B cell (primary cell): ENCODE data around the gene CDK5RAP3. TPM values are rescaled to one million over a fixed set of nuclear protein-coding genes. Genes with fewer than 3 reads are reported as not detected.

ENCODE experiments used
- ATAC-seq: fragments of 200-7000 bp; cut with Tn5 transposase; one replicate; pipeline ENCODE4 v1.10.0; 2021; ENCODE audit warnings: low read depth, mild to moderate bottlenecking, moderate number of reproducible peaks, moderate library complexity
- CTCF ChIA-PET: fragments of 350-600 bp; sonication (Branson Sonifier 250); formaldehyde crosslinking; loops from one replicate; lab custom pipeline; 2021; ENCODE audit warnings: antibody characterized with exemption, inconsistent platforms; lab: Charles Lee
- POLR2A ChIA-PET: fragments of 350-600 bp; sonication (Branson Sonifier 250); formaldehyde crosslinking; loops from one replicate; lab custom pipeline; 2021; ENCODE audit warnings: antibody characterized with exemption; lab: Charles Lee
- DNase-seq: peaks from one replicate; pipeline ENCODE4 v3.0.0; 2013
- H2AFZ ChIP-seq: 2 replicates; pipeline ENCODE4 v1.6.1; 2012; ENCODE audit warnings: mild to moderate bottlenecking, low read depth, low read length; ENCODE audit not compliant: insufficient read depth, poor library complexity, severe bottlenecking
- H3K27ac ChIP-seq, 2 donors: 1 replicate in 1 of 2; 2 replicates in 1 of 2; pipeline ENCODE4 v1.5.1; 2012 to 2013; ENCODE audit warnings: low read length in 2 of 2, mild to moderate bottlenecking in 2 of 2, moderate library complexity in 1 of 2
- H3K27me3 ChIP-seq, 4 experiments: fragments of 200-600 bp in 1 of 4; sonication (generic) in 1 of 4; replicated peaks in 1 of 4; 1 replicate in 2 of 4; 2 replicates in 2 of 4; pipeline versions ENCODE4 v1.6.1 to v1.7.0; 2013 to 2016; ENCODE audit warnings: low read length in 3 of 4, mild to moderate bottlenecking in 2 of 4, mixed read lengths in 1 of 4, moderate library complexity in 1 of 4; ENCODE audit not compliant: insufficient read depth in 4 of 4, control insufficient read depth in 3 of 4; ENCODE audit errors: control extremely low read depth in 1 of 4
- H3K36me3 ChIP-seq, 2 experiments: replicated peaks in 1 of 2; 1 replicate in 1 of 2; 2 replicates in 1 of 2; pipeline versions ENCODE4 v1.6.1 to v1.7.1; 2013; ENCODE audit warnings: low read length in 1 of 2; ENCODE audit not compliant: insufficient read depth in 2 of 2, control insufficient read depth in 1 of 2; ENCODE audit errors: control extremely low read depth in 1 of 2, extremely low read depth in 1 of 2
- H3K4me1 ChIP-seq, 2 donors: fragments of 200-600 bp in 1 of 2; sonication (generic) in 1 of 2; 1 replicate in 1 of 2; 2 replicates in 1 of 2; pipeline versions ENCODE4 v1.5.1 to v1.6.1; 2013 to 2017; ENCODE audit warnings: low read length in 2 of 2; ENCODE audit not compliant: control insufficient read depth in 2 of 2, insufficient read depth in 2 of 2
- H3K4me2 ChIP-seq: replicated peaks from 2 replicates; pipeline ENCODE3; 2012; ENCODE audit warnings: mild to moderate bottlenecking, low read depth, low read length; ENCODE audit not compliant: poor library complexity, severe bottlenecking
- H3K4me3 ChIP-seq, 5 experiments: fragments of 200-600 bp in 1 of 5; sonication (generic) in 1 of 5; 1 replicate in 3 of 5; 2 replicates in 2 of 5; pipeline versions ENCODE4 v1.5.1 to v1.7.0; 2011 to 2016; ENCODE audit warnings: low read length in 4 of 5, mild to moderate bottlenecking in 4 of 5, low read depth in 2 of 5, control low read depth in 1 of 5, moderate library complexity in 1 of 5; ENCODE audit not compliant: insufficient read depth in 1 of 5; ENCODE audit errors: control extremely low read depth in 1 of 5, extremely low read depth in 1 of 5
- H3K79me2 ChIP-seq: fragments of 200-600 bp; sonication (generic); one replicate; pipeline ENCODE4 v1.6.0; 2016; ENCODE audit warnings: low read length; ENCODE audit not compliant: control insufficient read depth, insufficient read depth
- H3K9ac ChIP-seq: fragments of 200-600 bp; sonication (generic); 2 replicates; pipeline ENCODE4 v1.6.1; 2017; ENCODE audit warnings: mild to moderate bottlenecking, low read length, moderate library complexity
- H3K9me3 ChIP-seq, 3 donors: one replicate each; pipeline versions ENCODE4 v1.6.1 to v1.7.1; 2013; ENCODE audit warnings: low read length in 2 of 3; ENCODE audit not compliant: control insufficient read depth in 2 of 3, insufficient read depth in 1 of 3; ENCODE audit errors: control extremely low read depth in 1 of 3
- H4K20me1 ChIP-seq: 2 replicates; pipeline ENCODE4 v1.6.0; 2012; ENCODE audit warnings: mild to moderate bottlenecking, low read length; ENCODE audit not compliant: insufficient read depth, control insufficient read depth, poor library complexity, severe bottlenecking
- H3K27ac Mint-ChIP-seq: one replicate; pipeline ENCODE4 v1.8.0; 2021; ENCODE audit warnings: mixed read lengths
- H3K27me3 Mint-ChIP-seq: one replicate; pipeline ENCODE4 v1.8.0; 2021; ENCODE audit warnings: mixed read lengths
- H3K4me1 Mint-ChIP-seq: one replicate; pipeline ENCODE4 v1.8.0; 2021; ENCODE audit warnings: mixed read lengths
- H3K4me3 Mint-ChIP-seq: one replicate; pipeline ENCODE4 v1.8.0; 2021; ENCODE audit warnings: mixed read lengths
- H3K9me3 Mint-ChIP-seq: one replicate; pipeline ENCODE4 v1.8.0; 2022; ENCODE audit warnings: mixed read lengths; ENCODE audit not compliant: insufficient read depth
- EZH2 ChIP-seq: IDR thresholded peaks from 2 replicates; pipeline ENCODE4 v1.6.1; 2012; ENCODE audit warnings: borderline replicate concordance, low read depth, mild to moderate bottlenecking, moderate library complexity, low read length; ENCODE audit not compliant: insufficient read depth, poor library complexity, severe bottlenecking
- WGBS: methylation state at CpG from one replicate; pipeline ENCODE4 v1.1.5; 2013; ENCODE audit warnings: missing lambda C conversion rate; ENCODE audit not compliant: insufficient coverage; 5-methylcytosine and 5-hydroxymethylcytosine counted together
- intact Hi-C: fragments of 100-400 bp; cut with micrococcal nuclease; formaldehyde crosslinking; loops from one replicate; pipeline ENCODE4 v1.10.0; 2022
- polyA plus RNA-seq: library from polyadenylated mRNA; depleted of rRNA; stranded (reverse); fragments of >200 nt; gene quantifications from 2 replicates; pipeline ENCODE4 v1.2.3, GENCODE V29; 2012
- total RNA-seq, 2 donors: library from RNA; stranded (reverse); fragments of 120-200 nt in 1 of 2; gene quantifications; 1 replicate in 1 of 2; 2 replicates in 1 of 2; pipeline versions ENCODE4 v1.2.3 to v1.2.4, GENCODE V29; 2013 to 2022
- TF ChIP-seq, protein P1 (sequence below): fragments of 200-600 bp; IDR thresholded peaks from one replicate; pipeline ENCODE4 v1.8.0; 2022; ENCODE audit warnings: antibody characterized with exemption, mild to moderate bottlenecking

CDK5RAP3 gene
- total and polyA plus RNA-seq, 2 donors (not counting 1 experiment from before 2014, with no cell fraction given) = 417 to 728 TPM

DNA sequence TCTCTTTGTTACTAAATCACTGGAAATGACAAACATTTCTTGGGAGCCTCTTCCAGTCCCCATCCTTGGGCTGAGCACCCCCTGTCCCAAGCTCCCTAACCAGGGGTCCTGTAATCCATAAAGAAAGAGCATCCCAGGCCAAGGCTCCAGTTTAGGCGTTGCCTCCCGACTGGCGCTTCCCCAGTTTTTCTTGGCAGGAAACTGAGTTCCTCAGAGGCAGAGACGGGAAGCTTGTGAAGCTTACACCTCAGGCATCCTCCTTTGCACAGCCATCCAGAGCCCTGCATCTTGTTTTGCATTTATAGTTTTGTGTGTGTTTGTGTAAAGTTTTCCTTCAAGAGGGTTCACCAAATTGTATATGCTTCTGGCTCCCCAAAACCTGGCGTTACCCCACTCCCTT, 59.6 kb downstream of the CDK5RAP3 start:
- H3K4me1 Mint-ChIP-seq = peaks cover 15% of the 10 kb centered on the region
- WGBS = 83% methylated on average over 4 of the region's 5 CpGs

More for the DNA sequence above, 59.6 kb downstream of the CDK5RAP3 start:
- Mint-ChIP-seq H3K4me3 (no peak overlapping the region), H3K27ac (no peak overlapping the region), H3K9me3 (no peaks in the 10 kb centered on the region), H3K27me3 (peaks cover 22% of the 10 kb centered on the region)
- H3K27ac ChIP-seq = no peak overlapping the region
- H3K4me1 ChIP-seq = peaks cover 12% of the 10 kb centered on the region in 2 donors
- H3K79me2 ChIP-seq = no peaks in the 10 kb centered on the region
- no peak overlapping the region for H3K9ac ChIP-seq
- peaks cover 0 to 27% (median 5%) of the 10 kb centered on the region in 4 experiments for H3K27me3 ChIP-seq
- intact Hi-C loops = no loop called here
- DNase-seq = no peak
- H4K20me1 ChIP-seq = no peaks in the 10 kb centered on the region
- no peak overlapping the region for H2AFZ ChIP-seq
- ChIA-PET POLR2A (no interaction called here), CTCF (interaction anchor here (0.6 to 3.0 kb wide), 10 partner anchors 15 to 102 kb away, joined by 3 to 26 read pairs (median 4); no protein-coding TSS in a partner anchor)
- no peak overlapping the region for H3K4me3 ChIP-seq
- no peaks in the 10 kb centered on the region for H3K9me3 ChIP-seq
- TF ChIP-seq, protein P1, sequence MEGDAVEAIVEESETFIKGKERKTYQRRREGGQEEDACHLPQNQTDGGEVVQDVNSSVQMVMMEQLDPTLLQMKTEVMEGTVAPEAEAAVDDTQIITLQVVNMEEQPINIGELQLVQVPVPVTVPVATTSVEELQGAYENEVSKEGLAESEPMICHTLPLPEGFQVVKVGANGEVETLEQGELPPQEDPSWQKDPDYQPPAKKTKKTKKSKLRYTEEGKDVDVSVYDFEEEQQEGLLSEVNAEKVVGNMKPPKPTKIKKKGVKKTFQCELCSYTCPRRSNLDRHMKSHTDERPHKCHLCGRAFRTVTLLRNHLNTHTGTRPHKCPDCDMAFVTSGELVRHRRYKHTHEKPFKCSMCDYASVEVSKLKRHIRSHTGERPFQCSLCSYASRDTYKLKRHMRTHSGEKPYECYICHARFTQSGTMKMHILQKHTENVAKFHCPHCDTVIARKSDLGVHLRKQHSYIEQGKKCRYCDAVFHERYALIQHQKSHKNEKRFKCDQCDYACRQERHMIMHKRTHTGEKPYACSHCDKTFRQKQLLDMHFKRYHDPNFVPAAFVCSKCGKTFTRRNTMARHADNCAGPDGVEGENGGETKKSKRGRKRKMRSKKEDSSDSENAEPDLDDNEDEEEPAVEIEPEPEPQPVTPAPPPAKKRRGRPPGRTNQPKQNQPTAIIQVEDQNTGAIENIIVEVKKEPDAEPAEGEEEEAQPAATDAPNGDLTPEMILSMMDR = no peak
- TF ChIP-seq EZH2 = no peak
- ATAC-seq = no peak
- no peaks in the 10 kb centered on the region for H3K36me3 ChIP-seq
- H3K4me2 ChIP-seq = no peak overlapping the region

Other genes with a start within 250 kb of the CDK5RAP3 start
- gene TBX21, start 237.9 kb upstream of the CDK5RAP3 start, total RNA-seq = 8.4 and 10.8 TPM in 2 replicates
- 6.1 and 10.8 TPM in 2 replicates for gene TBX21, start 237.9 kb upstream of the CDK5RAP3 start, polyA plus RNA-seq
- gene OSBPL7, start 149.3 kb upstream of the CDK5RAP3 start, total RNA-seq = 51.0 and 52.5 TPM in 2 replicates
- 45.0 and 61.3 TPM in 2 replicates for gene OSBPL7, start 149.3 kb upstream of the CDK5RAP3 start, polyA plus RNA-seq
- 34.8 and 37.4 TPM in 2 replicates for gene MRPL10, start 139.6 kb upstream of the CDK5RAP3 start, total RNA-seq
- gene MRPL10, start 139.6 kb upstream of the CDK5RAP3 start, polyA plus RNA-seq = 32.4 and 39.4 TPM in 2 replicates
- gene LRRC46, start 139.4 kb upstream of the CDK5RAP3 start, total RNA-seq = 2.2 and 2.4 TPM in 2 replicates
- gene LRRC46, start 139.4 kb upstream of the CDK5RAP3 start, polyA plus RNA-seq = 0.69 and 1.6 TPM in 2 replicates
- gene SCRN2, start 129.8 kb upstream of the CDK5RAP3 start, total RNA-seq = 47.8 and 53.8 TPM in 2 replicates
- 65.2 and 71.9 TPM in 2 replicates for gene SCRN2, start 129.8 kb upstream of the CDK5RAP3 start, polyA plus RNA-seq
- not detected in 2 replicates for gene SP6, start 120.0 kb upstream of the CDK5RAP3 start, total RNA-seq
- 0.04 and 0.09 TPM in 2 replicates for gene SP6, start 120.0 kb upstream of the CDK5RAP3 start, polyA plus RNA-seq
- 32.5 and 35.4 TPM in 2 replicates for gene SP2, start 74.9 kb upstream of the CDK5RAP3 start, total RNA-seq
- gene SP2, start 74.9 kb upstream of the CDK5RAP3 start, polyA plus RNA-seq = 25.4 and 27.5 TPM in 2 replicates
- 12.4 and 14.7 TPM in 2 replicates for gene PNPO, start 29.5 kb upstream of the CDK5RAP3 start, total RNA-seq
- 7.3 and 8.0 TPM in 2 replicates for gene PNPO, start 29.5 kb upstream of the CDK5RAP3 start, polyA plus RNA-seq
- not detected in 2 replicates for gene PRR15L, start 13.2 kb upstream of the CDK5RAP3 start, total RNA-seq
- not detected in 2 replicates for gene PRR15L, start 13.2 kb upstream of the CDK5RAP3 start, polyA plus RNA-seq
- 1.2 and 2.3 TPM in 2 replicates for gene COPZ2, start 66.7 kb downstream of the CDK5RAP3 start, total RNA-seq
- 1.0 and 1.2 TPM in 2 replicates for gene COPZ2, start 66.7 kb downstream of the CDK5RAP3 start, polyA plus RNA-seq
- gene NFE2L1, start 77.2 kb downstream of the CDK5RAP3 start, total RNA-seq = 58.1 and 66.4 TPM in 2 replicates
- 20.4 and 25.2 TPM in 2 replicates for gene NFE2L1, start 77.2 kb downstream of the CDK5RAP3 start, polyA plus RNA-seq
- 29.7 and 33.1 TPM in 2 replicates for gene CBX1, start 130.4 kb downstream of the CDK5RAP3 start, total RNA-seq
- gene CBX1, start 130.4 kb downstream of the CDK5RAP3 start, polyA plus RNA-seq = 9.4 and 13.9 TPM in 2 replicates
- 42.0 and 47.1 TPM in 2 replicates for gene SNX11, start 136.7 kb downstream of the CDK5RAP3 start, total RNA-seq
- gene SNX11, start 136.7 kb downstream of the CDK5RAP3 start, polyA plus RNA-seq = 25.6 and 41.7 TPM in 2 replicates